Measurements from ENCODE around the gene HES1.

DNA sequence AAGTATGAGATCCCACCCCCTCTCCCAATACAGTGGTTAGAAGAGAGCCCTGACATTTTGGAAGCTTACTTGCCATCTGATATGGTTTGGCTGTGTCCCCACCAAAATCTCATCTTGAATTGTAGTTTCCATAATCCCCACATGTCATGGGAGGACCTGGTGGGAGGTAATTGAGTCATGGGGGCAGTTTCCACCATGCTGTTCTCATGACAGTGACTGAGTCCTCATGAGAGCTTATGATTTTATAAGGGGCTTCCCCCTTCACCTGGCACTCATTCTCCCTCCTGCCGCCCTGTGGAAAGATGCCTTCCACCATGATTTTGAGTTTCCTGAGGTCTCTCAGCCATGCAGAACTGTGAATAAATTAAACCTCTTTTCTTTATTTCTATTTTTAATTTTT, 28.8 kb upstream of the HES1 start:
- TF ChIP-seq, protein P1, sequence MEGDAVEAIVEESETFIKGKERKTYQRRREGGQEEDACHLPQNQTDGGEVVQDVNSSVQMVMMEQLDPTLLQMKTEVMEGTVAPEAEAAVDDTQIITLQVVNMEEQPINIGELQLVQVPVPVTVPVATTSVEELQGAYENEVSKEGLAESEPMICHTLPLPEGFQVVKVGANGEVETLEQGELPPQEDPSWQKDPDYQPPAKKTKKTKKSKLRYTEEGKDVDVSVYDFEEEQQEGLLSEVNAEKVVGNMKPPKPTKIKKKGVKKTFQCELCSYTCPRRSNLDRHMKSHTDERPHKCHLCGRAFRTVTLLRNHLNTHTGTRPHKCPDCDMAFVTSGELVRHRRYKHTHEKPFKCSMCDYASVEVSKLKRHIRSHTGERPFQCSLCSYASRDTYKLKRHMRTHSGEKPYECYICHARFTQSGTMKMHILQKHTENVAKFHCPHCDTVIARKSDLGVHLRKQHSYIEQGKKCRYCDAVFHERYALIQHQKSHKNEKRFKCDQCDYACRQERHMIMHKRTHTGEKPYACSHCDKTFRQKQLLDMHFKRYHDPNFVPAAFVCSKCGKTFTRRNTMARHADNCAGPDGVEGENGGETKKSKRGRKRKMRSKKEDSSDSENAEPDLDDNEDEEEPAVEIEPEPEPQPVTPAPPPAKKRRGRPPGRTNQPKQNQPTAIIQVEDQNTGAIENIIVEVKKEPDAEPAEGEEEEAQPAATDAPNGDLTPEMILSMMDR (IDR thresholded peaks at IDR 0.05), result no peak
- no peak for TF ChIP-seq POLR2A (IDR thresholded peaks at IDR 0.05)

Data from uterus (tissue), 2 donors.